ENCODE data around the gene PORCN. TPM values are rescaled to one million over a fixed set of nuclear protein-coding genes. Genes with fewer than 3 reads are reported as not detected.

Gene PORCN
- total and polyA plus RNA-seq, 4 donors = 0.70 to 4.9 (median 2.8) TPM

- Histone ChIP-seq H3K36me3 (ENCODE audit: control insufficient read depth in 4 of 4, insufficient read depth in 3 of 4, low read depth in 1 of 4, low read length in 3 of 4) (no peaks in the 10 kb centered on the region), H3K4me3 (ENCODE audit: low read depth in 1 of 3, low read length in 3 of 3) (no peak overlapping the region), H3K27me3 (ENCODE audit: control insufficient read depth in 4 of 4, insufficient read depth in 4 of 4, low read length in 3 of 4) (no peaks in the 10 kb centered on the region), H3K9me3 (ENCODE audit: control insufficient read depth in 4 of 4, low read length in 3 of 4) (no peaks in the 10 kb centered on the region), H3K27ac (ENCODE audit: low read depth in 1 of 2, low read length in 2 of 2) (no peak overlapping the region), H3K4me1 (ENCODE audit: control insufficient read depth in 4 of 4, insufficient read depth in 4 of 4, low read length in 3 of 4) (no peaks in the 10 kb centered on the region), H3K9ac (ENCODE audit: low read depth in 1 of 2, low read length in 2 of 2) (no peak overlapping the region)
- DNase-seq (ENCODE audit: low spot score) = no peak
- no peak for TF ChIP-seq FOXA2 (IDR thresholded peaks at IDR 0.05)
- no peak for TF ChIP-seq RXRA (IDR thresholded peaks at IDR 0.05)
- TF ChIP-seq FOXA1 (IDR thresholded peaks at IDR 0.05) = no peak
- no peak for TF ChIP-seq JUND (IDR thresholded peaks at IDR 0.05)
- no peak for TF ChIP-seq GABPA (IDR thresholded peaks at IDR 0.05 in 1 of 2, conservative IDR thresholded peaks at IDR 0.05 in 1 of 2)
- TF ChIP-seq CTCF (IDR thresholded peaks at IDR 0.05; ENCODE audit: low read depth, low read length, missing input control) = no peak
- no peak for TF ChIP-seq EGR1 (IDR thresholded peaks at IDR 0.05; ENCODE audit: low read depth in 2 of 2)
- TF ChIP-seq ATF3 (IDR thresholded peaks at IDR 0.05) = no peak
- TF ChIP-seq HNF4A (conservative IDR thresholded peaks at IDR 0.05) = no peak
- no peak for TF ChIP-seq NR2F2 (IDR thresholded peaks at IDR 0.05)
- no peak for TF ChIP-seq TAF1 (conservative IDR thresholded peaks at IDR 0.05)
- TF ChIP-seq YY1 (IDR thresholded peaks at IDR 0.05) = no peak
- no peak for TF ChIP-seq HNF4G (IDR thresholded peaks at IDR 0.05)
- TF ChIP-seq MAX (IDR thresholded peaks at IDR 0.05) = no peak
- no peak for TF ChIP-seq ZBTB33 (IDR thresholded peaks at IDR 0.05)
- TF ChIP-seq REST (IDR thresholded peaks at IDR 0.05) = no peak
- no peak for TF ChIP-seq RAD21 (IDR thresholded peaks at IDR 0.05)
- no peak for TF ChIP-seq SP1 (IDR thresholded peaks at IDR 0.05)
- 79% methylated on average over 5 of the region's 5 CpGs for WGBS
Measured at GRCh38 chrX:48497871-48498270, 10.9 kb upstream of the PORCN start.

Data from liver (tissue), 9 donors.